ENCODE data around the gene CCNA2. TPM values are rescaled to one million over a fixed set of nuclear protein-coding genes. Genes with fewer than 3 reads are reported as not detected.

Gene CCNA2
- total and polyA plus RNA-seq, 7 experiments from 2014 or later, result 0.06 to 63.7 (median 0.56) TPM

GRCh38 chr4:121799867-121800501 lies 23.7 kb downstream of the CCNA2 start:
- Mint-ChIP-seq H3K36me3 (peaks cover 0 to 22% (median 9%) of the 10 kb centered on the region in 5 donors), H3K27ac (peak overlapping the region; percentile 97 to 100 (median 99)), H3K4me3 (peak overlapping the region; percentile 89 to 99 (median 95)), H3K9me3 (peaks cover 0 to 4% (median 0%) of the 10 kb centered on the region in 11 donors), H3K4me1 (peaks cover 25 to 56% (median 52%) of the 10 kb centered on the region in 7 donors), H3K27me3 (peaks cover 0 to 2% (median 0%) of the 10 kb centered on the region in 5 donors)
- ATAC-seq, result no peak
- Histone ChIP-seq H3K27me3 (ENCODE audit: control insufficient read depth in 2 of 2, insufficient read depth in 2 of 2, low read length in 2 of 2) (no peaks in the 10 kb centered on the region), H3K4me3 (ENCODE audit: low read length) (peak overlapping the region; percentile 5), H3K36me3 (ENCODE audit: control insufficient read depth in 2 of 3, insufficient read depth in 3 of 3, low read length in 3 of 3) (peaks cover 4 to 14% (median 9%) of the 10 kb centered on the region in 3 experiments), H3K27ac (ENCODE audit: low read depth, low read length) (peak overlapping the region; percentile 93), H3K4me1 (ENCODE audit: control insufficient read depth in 2 of 2, insufficient read depth in 2 of 2, low read length in 2 of 2) (peaks cover 16 to 20% of the 10 kb centered on the region in 2 donors), H3K9me3 (ENCODE audit: control insufficient read depth in 2 of 3, low read length in 3 of 3) (no peaks in the 10 kb centered on the region)
- POLR2A ChIA-PET, result interaction anchor here (0.6 to 3.9 kb wide), 11 partner anchors 11 to 932 kb away, joined by 3 to 41 read pairs (median 5); partner anchors contain the start of genes ANXA5, BBS12, BBS7 and BLTP1
- intact Hi-C loops (cut with micrococcal nuclease), result loop anchor here (2.0 to 10.0 kb wide), 4 partner anchors 617 to 1595 kb away; partner anchors contain the start of genes BBS12 (in 1 of the 2) and SPRY1 (in 1 of the 2)
- DNase-seq, result no peak
- CTCF ChIA-PET, result interaction anchor here (0.7 kb wide), 1 partner anchor 21 kb away, joined by 6 read pairs; no protein-coding TSS in a partner anchor

GRCh38 chr4:121799208-121799823 lies 24.4 kb downstream of the CCNA2 start:
- Mint-ChIP-seq H3K27me3 (peaks cover 0 to 3% (median 0%) of the 10 kb centered on the region in 5 donors), H3K4me1 (peaks cover 21 to 52% (median 48%) of the 10 kb centered on the region in 7 donors), H3K36me3 (peaks cover 0 to 16% (median 4%) of the 10 kb centered on the region in 5 donors), H3K27ac (peak overlapping the region; percentile 87 to 100 (median 99)), H3K4me3 (peak overlapping the region; percentile 48 to 99 (median 90)), H3K9me3 (peaks cover 0 to 4% (median 0%) of the 10 kb centered on the region in 11 donors)
- Histone ChIP-seq H3K4me3 (ENCODE audit: low read length) (no peak overlapping the region), H3K4me1 (ENCODE audit: control insufficient read depth in 2 of 2, insufficient read depth in 2 of 2, low read length in 2 of 2) (peaks cover 16 to 20% of the 10 kb centered on the region in 2 donors), H3K9me3 (ENCODE audit: control insufficient read depth in 2 of 3, low read length in 3 of 3) (no peaks in the 10 kb centered on the region), H3K36me3 (ENCODE audit: control insufficient read depth in 2 of 3, insufficient read depth in 3 of 3, low read length in 3 of 3) (peaks cover 0 to 8% (median 2%) of the 10 kb centered on the region in 3 experiments), H3K27me3 (ENCODE audit: control insufficient read depth in 2 of 2, insufficient read depth in 2 of 2, low read length in 2 of 2) (no peaks in the 10 kb centered on the region), H3K27ac (ENCODE audit: low read depth, low read length) (peak overlapping the region; percentile 93)
- intact Hi-C loops (cut with micrococcal nuclease), result no loop called here
- ChIA-PET CTCF (no interaction called here), POLR2A (interaction anchor here (0.6 to 3.9 kb wide), 7 partner anchors 17 to 933 kb away, joined by 3 to 41 read pairs (median 5); partner anchors contain the start of genes BBS12, BBS7, BLTP1 and CCNA2)
- ATAC-seq, result no peak
- DNase-seq, result no peak

GRCh38 chr4:121796283-121796682 lies 27.4 kb downstream of the CCNA2 start:
- H3K4me1 ChIP-seq (ENCODE audit: control insufficient read depth in 2 of 2, insufficient read depth in 2 of 2, low read length in 2 of 2), result peaks cover 10 to 16% of the 10 kb centered on the region in 2 donors
- Mint-ChIP-seq H3K4me3 (no peak overlapping the region), H3K9me3 (peaks cover 0 to 3% (median 0%) of the 10 kb centered on the region in 11 donors), H3K36me3 (peaks cover 0 to 4% (median 0%) of the 10 kb centered on the region in 5 donors), H3K4me1 (peaks cover 13 to 36% (median 31%) of the 10 kb centered on the region in 7 donors), H3K27me3 (peaks cover 0 to 6% (median 2%) of the 10 kb centered on the region in 5 donors), H3K27ac (peak overlapping the region in 3 of 9 donors; percentile 7 to 69 (median 10))
- CTCF ChIA-PET, result no interaction called here
- no peak overlapping the region for H3K4me3 ChIP-seq (ENCODE audit: low read length)
- POLR2A ChIA-PET, result no interaction called here
- H3K27me3 ChIP-seq (ENCODE audit: control insufficient read depth in 2 of 2, insufficient read depth in 2 of 2, low read length in 2 of 2), result no peaks in the 10 kb centered on the region
- no peak for DNase-seq
- H3K36me3 ChIP-seq (ENCODE audit: control insufficient read depth in 2 of 3, insufficient read depth in 3 of 3, low read length in 3 of 3), result peaks cover 0 to 2% (median 0%) of the 10 kb centered on the region in 3 experiments
- no peaks in the 10 kb centered on the region for H3K9me3 ChIP-seq (ENCODE audit: control insufficient read depth in 2 of 3, low read length in 3 of 3)
- intact Hi-C loops (cut with micrococcal nuclease), result no loop called here
- no peak overlapping the region for H3K27ac ChIP-seq (ENCODE audit: low read depth, low read length)
- no peak for ATAC-seq

GRCh38 chr4:121794505-121795188 lies 29.0 kb downstream of the CCNA2 start:
- ATAC-seq, result no peak
- no peak overlapping the region for H3K27ac ChIP-seq (ENCODE audit: low read depth, low read length)
- H3K27me3 ChIP-seq (ENCODE audit: control insufficient read depth in 2 of 2, insufficient read depth in 2 of 2, low read length in 2 of 2), result no peaks in the 10 kb centered on the region
- no peaks in the 10 kb centered on the region for H3K9me3 ChIP-seq (ENCODE audit: control insufficient read depth in 2 of 3, low read length in 3 of 3)
- intact Hi-C loops (cut with micrococcal nuclease), result no loop called here
- DNase-seq, result no peak
- H3K27ac Mint-ChIP-seq, result peak overlapping the region in 1 of 9 donors; percentile 36
- H3K9me3 Mint-ChIP-seq, result no peaks in the 10 kb centered on the region
- ChIA-PET CTCF (no interaction called here), POLR2A (interaction anchor here (0.7 kb wide), 1 partner anchor 614 kb away, joined by 3 read pairs; no protein-coding TSS in a partner anchor)
- H3K27me3 Mint-ChIP-seq, result peaks cover under 1 to 9% (median 5%) of the 10 kb centered on the region in 5 donors
- peaks cover under 1 to 5% of the 10 kb centered on the region in 2 donors for H3K4me1 ChIP-seq (ENCODE audit: control insufficient read depth in 2 of 2, insufficient read depth in 2 of 2, low read length in 2 of 2)
- peaks cover 8 to 21% (median 17%) of the 10 kb centered on the region in 7 donors for H3K4me1 Mint-ChIP-seq
- no peak overlapping the region for H3K4me3 Mint-ChIP-seq
- H3K36me3 ChIP-seq (ENCODE audit: control insufficient read depth in 2 of 3, insufficient read depth in 3 of 3, low read length in 3 of 3), result no peaks in the 10 kb centered on the region
- H3K4me3 ChIP-seq (ENCODE audit: low read length), result no peak overlapping the region
- H3K36me3 Mint-ChIP-seq, result no peaks in the 10 kb centered on the region

GRCh38 chr4:121792966-121793365 lies 30.7 kb downstream of the CCNA2 start:
- H3K27me3 Mint-ChIP-seq, result peaks cover 7 to 16% (median 14%) of the 10 kb centered on the region in 5 donors
- intact Hi-C loops (cut with micrococcal nuclease), result no loop called here
- H3K4me3 Mint-ChIP-seq, result no peak overlapping the region
- no peak overlapping the region for H3K4me3 ChIP-seq (ENCODE audit: low read length)
- no peak overlapping the region for H3K27ac Mint-ChIP-seq
- H3K27me3 ChIP-seq (ENCODE audit: control insufficient read depth in 2 of 2, insufficient read depth in 2 of 2, low read length in 2 of 2), result no peaks in the 10 kb centered on the region
- H3K9me3 Mint-ChIP-seq, result no peaks in the 10 kb centered on the region
- H3K27ac ChIP-seq (ENCODE audit: low read depth, low read length), result no peak overlapping the region
- H3K4me1 Mint-ChIP-seq, result peaks cover 0 to 27% (median 9%) of the 10 kb centered on the region in 7 donors
- no peaks in the 10 kb centered on the region for H3K36me3 Mint-ChIP-seq
- H3K9me3 ChIP-seq (ENCODE audit: control insufficient read depth in 2 of 3, low read length in 3 of 3), result no peaks in the 10 kb centered on the region
- CTCF ChIA-PET, result no interaction called here
- POLR2A ChIA-PET, result no interaction called here
- DNase-seq (no peak), ATAC-seq (no peak)
- H3K4me1 ChIP-seq (ENCODE audit: control insufficient read depth in 2 of 2, insufficient read depth in 2 of 2, low read length in 2 of 2), result no peaks in the 10 kb centered on the region
- H3K36me3 ChIP-seq (ENCODE audit: control insufficient read depth in 2 of 3, insufficient read depth in 3 of 3, low read length in 3 of 3), result no peaks in the 10 kb centered on the region

GRCh38 chr4:121791481-121791880 lies 32.2 kb downstream of the CCNA2 start:
- no peaks in the 10 kb centered on the region for H3K36me3 ChIP-seq (ENCODE audit: control insufficient read depth in 2 of 3, insufficient read depth in 3 of 3, low read length in 3 of 3)
- no peaks in the 10 kb centered on the region for H3K4me1 ChIP-seq (ENCODE audit: control insufficient read depth in 2 of 2, insufficient read depth in 2 of 2, low read length in 2 of 2)
- ChIA-PET CTCF (no interaction called here), POLR2A (no interaction called here)
- Mint-ChIP-seq H3K36me3 (no peaks in the 10 kb centered on the region), H3K4me1 (peaks cover 0 to 27% (median 9%) of the 10 kb centered on the region in 7 donors), H3K4me3 (no peak overlapping the region), H3K27me3 (peaks cover 9 to 24% (median 21%) of the 10 kb centered on the region in 5 donors), H3K9me3 (no peaks in the 10 kb centered on the region), H3K27ac (no peak overlapping the region)
- ATAC-seq (no peak), DNase-seq (no peak)
- no peak overlapping the region for H3K4me3 ChIP-seq (ENCODE audit: low read length)
- no peaks in the 10 kb centered on the region for H3K9me3 ChIP-seq (ENCODE audit: control insufficient read depth in 2 of 3, low read length in 3 of 3)
- H3K27me3 ChIP-seq (ENCODE audit: control insufficient read depth in 2 of 2, insufficient read depth in 2 of 2, low read length in 2 of 2), result no peaks in the 10 kb centered on the region
- intact Hi-C loops (cut with micrococcal nuclease), result no loop called here
- no peak overlapping the region for H3K27ac ChIP-seq (ENCODE audit: low read depth, low read length)

Data from naive thymus-derived CD4-positive, alpha-beta T cell (primary cell).